K562 (cell line): ENCODE data around the gene OPA1. TPM values are rescaled to one million over a fixed set of nuclear protein-coding genes. Genes with fewer than 3 reads are reported as not detected.
"Not testable (repeated sequence)": the region's sequence is repeated elsewhere in the genome, so short reads cannot be mapped to it uniquely, and the experiment has no call there.

Experiments used
- ATAC-seq: fragments of 200-7000 bp; cut with Tn5 transposase; 3 replicates; pipeline ENCODE4 v1.9.1; 2020; ENCODE audit warnings: moderate library complexity
- BruUV-seq: library from RNA; stranded (reverse); fragments of 400-500 nt; replicated peaks from 2 replicates; lab custom pipeline; 2021; lab: Mats Ljungman, UMichigan
- CTCF ChIA-PET: fragments of 300-600 bp; formaldehyde crosslinking; extraction: SDS; loops from one replicate; lab custom pipeline; 2021; ENCODE audit warnings: low intra/inter-chr PET ratio; lab: Yijun Ruan, JAX
- POLR2A ChIA-PET: fragments of 300-600, 350-650 bp; sonication (Branson Sonifier 250); formaldehyde crosslinking; extraction: SDS; loops from one replicate; lab custom pipeline; 2021; ENCODE audit warnings: antibody characterized with exemption, inconsistent platforms; lab: Yijun Ruan, JAX
- DNase-seq, 4 experiments: peaks; one replicate each; pipeline versions ENCODE4 v3.0.0 to v3.0.0-alpha.2; 2011 to 2018; ENCODE audit warnings: low spot score in 3 of 4, mixed read lengths in 3 of 4; ENCODE audit errors: extremely low read depth in 1 of 4
- FAIRE-seq: peaks from 2 replicates; lab custom pipeline; 2011; peaks lifted over from hg19 to GRCh38; lab: Jason Lieb, UNC
- H2AFZ ChIP-seq: 2 replicates; pipeline ENCODE4 v1.6.0; 2011; ENCODE audit warnings: low read depth, low read length, control low read depth, inconsistent platforms
- H3K27ac ChIP-seq: fragments of 200-600 bp; 3 replicates; pipeline ENCODE4 v1.8.0; 2011; ENCODE audit warnings: low read depth, mild to moderate bottlenecking, control low read depth, inconsistent platforms, low read length, moderate library complexity, mixed read lengths; ENCODE audit errors: extremely low read depth
- H3K27me3 ChIP-seq, 2 experiments: fragments of 300-600 bp in 1 of 2; 2 replicates in 1 of 2; 3 replicates in 1 of 2; pipeline versions ENCODE4 v1.6.0 to v1.8.0; 2011; ENCODE audit warnings: inconsistent platforms in 2 of 2, low read length in 2 of 2, mild to moderate bottlenecking in 1 of 2, mixed read lengths in 1 of 2, moderate library complexity in 1 of 2; ENCODE audit not compliant: control insufficient read depth in 2 of 2, insufficient read depth in 2 of 2
- H3K36me3 ChIP-seq: fragments of 300-600 bp; 3 replicates; pipeline ENCODE4 v1.8.0; 2011; ENCODE audit warnings: mild to moderate bottlenecking, low read length, inconsistent platforms; ENCODE audit not compliant: control insufficient read depth, insufficient read depth
- H3K4me1 ChIP-seq, 2 experiments: fragments of 200-600 bp in 1 of 2; replicated peaks in 1 of 2; 2 replicates in 1 of 2; 3 replicates in 1 of 2; pipeline versions ENCODE4 v1.5.1 to v1.8.0; 2011; ENCODE audit warnings: inconsistent platforms in 2 of 2, low read length in 2 of 2, mild to moderate bottlenecking in 1 of 2, mixed read lengths in 1 of 2, moderate library complexity in 1 of 2; ENCODE audit not compliant: control insufficient read depth in 2 of 2, insufficient read depth in 2 of 2
- H3K4me2 ChIP-seq: 2 replicates; pipeline ENCODE4 v1.6.1; 2011; ENCODE audit warnings: low read length, control low read depth, inconsistent platforms, mixed read lengths; ENCODE audit not compliant: insufficient read depth
- H3K4me3 ChIP-seq: fragments of 200-600 bp; sonication (generic), shearing (Covaris generic); 2 replicates; pipeline ENCODE4 v1.5.1; 2016; ENCODE audit warnings: control low read depth, inconsistent platforms
- H3K79me2 ChIP-seq: fragments of 200-600 bp; 3 replicates; pipeline ENCODE4 v1.8.0; 2011; ENCODE audit warnings: low read length, inconsistent platforms; ENCODE audit not compliant: control insufficient read depth, insufficient read depth
- H3K9ac ChIP-seq, 2 experiments: 2 replicates each; pipeline versions ENCODE4 v1.6.0 to v1.6.1; 2011; ENCODE audit warnings: low read depth in 2 of 2, low read length in 2 of 2, control low read depth in 1 of 2, inconsistent platforms in 1 of 2, mild to moderate bottlenecking in 1 of 2, mixed read lengths in 1 of 2; ENCODE audit not compliant: insufficient read depth in 1 of 2
- H3K9me1 ChIP-seq: one replicate; pipeline ENCODE4 v1.6.0; 2011; ENCODE audit warnings: inconsistent platforms, mild to moderate bottlenecking, low read length, moderate library complexity; ENCODE audit not compliant: control insufficient read depth, insufficient read depth
- H3K9me3 ChIP-seq: replicated peaks from 2 replicates; pipeline ENCODE4 v1.5.1; 2011; ENCODE audit warnings: low read depth, low read length, inconsistent platforms; ENCODE audit not compliant: control insufficient read depth, insufficient read depth
- H4K20me1 ChIP-seq: replicated peaks from 2 replicates; pipeline ENCODE4 v1.6.1; 2011; ENCODE audit warnings: low read length, inconsistent platforms, mixed read lengths; ENCODE audit not compliant: control insufficient read depth, insufficient read depth
- WGBS: fragments of 100-300 bp; shearing (Covaris generic); methylation state at CpG from one replicate; pipeline ENCODE4 v1.1.6; 2016; ENCODE audit warnings: low coverage, mixed read lengths; ENCODE audit not compliant: insufficient coverage; ENCODE audit errors: missing lambda C conversion rate; 5-methylcytosine and 5-hydroxymethylcytosine counted together
- in situ Hi-C: fragments of 300-500 bp; cut with MboI; formaldehyde crosslinking; loops from 4 replicates; pipeline ENCODE4 v1.15.0; 2018; ENCODE audit warnings: inconsistent platforms, mixed read lengths
- intact Hi-C: fragments of 100-400 bp; cut with micrococcal nuclease; formaldehyde crosslinking; loops from 2 replicates; pipeline ENCODE4 v1.14.2; 2022
- polyA plus RNA-seq, 8 experiments: library from polyadenylated mRNA; depleted of rRNA in 4 of 8; stranded (reverse) in 5 of 8; unstranded in 3 of 8; fragments of >200 nt; fragmentation: Nextera tagmentation in 2 of 8; fragmentation: Illumina TruSeq in 1 of 8; extraction: Ambion mirVana in 2 of 8; extraction: Trizol in 1 of 8; gene quantifications; 2 replicates each; pipeline versions ENCODE4 v1.2.1 to v1.2.3, GENCODE V29; 2011 to 2014; ENCODE audit warnings: inconsistent platforms in 1 of 8, missing spikeins in 1 of 8
- total RNA-seq, 7 experiments: library from RNA; depleted of rRNA in 6 of 7; stranded (reverse); fragments of >200 nt in 6 of 7; fragmentation: Illumina TruSeq in 2 of 7; extraction: Trizol in 2 of 7; gene quantifications; 2 replicates each; pipeline versions ENCODE4 v1.2.1 to v1.2.3, GENCODE V29; 2011 to 2021; ENCODE audit warnings: low replicate concordance in 1 of 7
- TF ChIP-seq, protein P1 (sequence below): sonication (generic); formaldehyde crosslinking; IDR thresholded peaks from 2 replicates; pipeline ENCODE4 v1.8.1; 2023; ENCODE audit warnings: mild to moderate bottlenecking, missing genetic modification reagents

OPA1 gene
- total and polyA plus RNA-seq, 9 of the 15 experiments (the other 6 are each of a cell fraction or from before 2014, with no cell fraction given) = 19.7 to 127 (median 94.7) TPM

DNA sequence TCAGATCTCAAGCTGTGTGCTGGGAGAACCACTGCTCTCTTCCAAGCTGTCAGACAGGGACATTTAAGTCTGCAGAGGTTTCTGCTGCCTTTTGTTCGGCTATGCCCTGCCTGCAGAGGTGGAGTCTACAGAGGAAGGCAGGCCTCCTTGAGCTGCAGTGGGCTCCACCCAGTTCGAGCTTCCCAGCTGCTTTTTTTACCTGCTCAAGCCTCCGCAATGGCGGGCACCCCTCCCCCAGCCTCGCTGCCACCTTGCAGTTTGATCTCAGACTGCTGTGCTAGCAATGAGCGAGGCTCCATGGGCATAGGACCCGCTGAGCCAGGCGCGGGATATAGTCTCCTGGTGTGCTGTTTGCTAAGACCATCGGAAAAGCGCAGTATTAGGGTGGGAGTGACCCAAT is 17.5 kb downstream of the OPA1 start:
- Histone ChIP-seq H3K36me3 (peaks cover 26% of the 10 kb centered on the region; the same call in 2 of the 3 replicates), H3K79me2 (peaks cover 52% of the 10 kb centered on the region)
- BruUV-seq, ATAC-seq, H3K4me3 ChIP-seq, H4K20me1 ChIP-seq, CTCF ChIA-PET, H3K27me3 ChIP-seq, H3K4me1 ChIP-seq, H3K9me1 ChIP-seq, H3K27ac ChIP-seq, H3K4me2 ChIP-seq, POLR2A ChIA-PET, H3K9me3 ChIP-seq, FAIRE-seq, H3K9ac ChIP-seq, intact Hi-C loops, in situ Hi-C loops, H2AFZ ChIP-seq, DNase-seq: not testable (repeated sequence)
- WGBS = 94% methylated on average over 10 of the region's 11 CpGs

- Histone ChIP-seq H3K4me1 (no peaks in the 10 kb centered on the region), H4K20me1 (no peaks in the 10 kb centered on the region), H3K79me2 (peaks cover 44% of the 10 kb centered on the region), H3K27ac (no peak overlapping the region), H3K9me3 (peaks cover 4% of the 10 kb centered on the region; the same call in 1 of the 2 replicates), H3K36me3 (peaks cover 59% of the 10 kb centered on the region), H3K9ac (no peak overlapping the region), H3K27me3 (no peaks in the 10 kb centered on the region), H3K4me2 (no peak overlapping the region), H3K4me3 (no peak overlapping the region), H3K9me1 (no peaks in the 10 kb centered on the region), H2AFZ (no peak overlapping the region)
- no peak for DNase-seq
- CTCF ChIA-PET = no interaction called here
- ATAC-seq = no peak
- in situ Hi-C loops = no loop called here
- TF ChIP-seq, protein P1, sequence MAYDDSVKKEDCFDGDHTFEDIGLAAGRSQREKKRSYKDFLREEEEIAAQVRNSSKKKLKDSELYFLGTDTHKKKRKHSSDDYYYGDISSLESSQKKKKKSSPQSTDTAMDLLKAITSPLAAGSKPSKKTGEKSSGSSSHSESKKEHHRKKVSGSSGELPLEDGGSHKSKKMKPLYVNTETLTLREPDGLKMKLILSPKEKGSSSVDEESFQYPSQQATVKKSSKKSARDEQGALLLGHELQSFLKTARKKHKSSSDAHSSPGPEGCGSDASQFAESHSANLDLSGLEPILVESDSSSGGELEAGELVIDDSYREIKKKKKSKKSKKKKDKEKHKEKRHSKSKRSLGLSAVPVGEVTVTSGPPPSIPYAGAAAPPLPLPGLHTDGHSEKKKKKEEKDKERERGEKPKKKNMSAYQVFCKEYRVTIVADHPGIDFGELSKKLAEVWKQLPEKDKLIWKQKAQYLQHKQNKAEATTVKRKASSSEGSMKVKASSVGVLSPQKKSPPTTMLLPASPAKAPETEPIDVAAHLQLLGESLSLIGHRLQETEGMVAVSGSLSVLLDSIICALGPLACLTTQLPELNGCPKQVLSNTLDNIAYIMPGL = no peak
- BruUV-seq = no TSS peak
- intact Hi-C loops = no loop called here
- POLR2A ChIA-PET = interaction anchor here (0.6 to 0.7 kb wide), 2 partner anchors 9 to 522 kb away, joined by 3 read pairs; no protein-coding TSS in a partner anchor
- WGBS = 75% methylated on average over 2 of the region's 2 CpGs
- FAIRE-seq = no peak
Measured at GRCh38 chr3:193614430-193614829, 21.4 kb downstream of the OPA1 start.
